ENCODE results near the gene WSCD1.

The WSCD1 gene

GRCh38 chr17:6163612-6164333, 93.6 kb downstream of the WSCD1 start:
- DNase-seq, result no peak

GRCh38 chr17:6164996-6165395, 94.8 kb downstream of the WSCD1 start:
- no peak for DNase-seq

GRCh38 chr17:6165806-6166205, 95.6 kb downstream of the WSCD1 start:
- no peak for DNase-seq

- DNase-seq, result no peak
Observed at GRCh38 chr17:6166492-6167179, 96.5 kb downstream of the WSCD1 start.

- DNase-seq, result no peak
Observed at GRCh38 chr17:6168296-6168695, 98.1 kb downstream of the WSCD1 start.

- DNase-seq, result no peak
Observed at GRCh38 chr17:6170349-6170748, 100.2 kb downstream of the WSCD1 start.

GRCh38 chr17:6172642-6173330, 102.6 kb downstream of the WSCD1 start:
- no peak for DNase-seq

- no peak for DNase-seq
Observed at GRCh38 chr17:6173653-6174052, 103.5 kb downstream of the WSCD1 start.

All from EL (cell line).